Loucy (cell line): ENCODE results near the gene NECTIN1.

Source experiments
- H2AFZ ChIP-seq: fragments of 200-600 bp; sonication (generic); 2 replicates; pipeline ENCODE4 v1.6.0; 2016; ENCODE audit warnings: antibody characterized with exemption, mild to moderate bottlenecking, low read length, moderate library complexity
- H3F3A ChIP-seq: fragments of 200-600 bp; 2 replicates; pipeline ENCODE4 v1.6.0; 2016; ENCODE audit warnings: antibody characterized with exemption, low read depth, mild to moderate bottlenecking
- H3K27me3 ChIP-seq: fragments of 200-600 bp; sonication (generic); 2 replicates; pipeline ENCODE4 v1.6.1; 2014; ENCODE audit warnings: low read length, mild to moderate bottlenecking; ENCODE audit not compliant: insufficient read depth, poor library complexity, severe bottlenecking
- H3K36me3 ChIP-seq: fragments of 200-600 bp; sonication (generic); 2 replicates; pipeline ENCODE4 v1.6.1; 2016; ENCODE audit warnings: low read length; ENCODE audit not compliant: insufficient read depth
- H3K4me1 ChIP-seq: fragments of 200-600 bp; sonication (generic); 2 replicates; pipeline ENCODE4 v1.5.1; 2014; ENCODE audit warnings: low read length, mild to moderate bottlenecking; ENCODE audit not compliant: insufficient read depth, poor library complexity, severe bottlenecking
- H3K4me2 ChIP-seq: fragments of 200-600 bp; sonication (generic); 2 replicates; pipeline ENCODE4 v1.6.0; 2014; ENCODE audit warnings: antibody characterized with exemption, low read length, low read depth, mild to moderate bottlenecking; ENCODE audit not compliant: poor library complexity, severe bottlenecking
- H3K4me3 ChIP-seq: fragments of 200-600 bp; sonication (generic); 2 replicates; pipeline ENCODE4 v1.5.1; 2014; ENCODE audit warnings: low read length, mild to moderate bottlenecking, mixed read lengths; ENCODE audit not compliant: poor library complexity, severe bottlenecking
- H3K79me2 ChIP-seq: fragments of 200-600 bp; sonication (generic); 2 replicates; pipeline ENCODE4 v1.6.1; 2014; ENCODE audit warnings: low read length; ENCODE audit not compliant: insufficient read depth
- H3K9ac ChIP-seq: fragments of 200-600 bp; sonication (generic); 2 replicates; pipeline ENCODE4 v1.6.0; 2014; ENCODE audit warnings: mild to moderate bottlenecking, low read depth, low read length, moderate library complexity; ENCODE audit not compliant: poor library complexity, severe bottlenecking
- H3K9me2 ChIP-seq: fragments of 200-600 bp; sonication (generic); replicated peaks from 2 replicates; pipeline ENCODE4 v1.6.1; 2016; ENCODE audit warnings: low read depth, low read length, mixed read lengths
- H3K9me3 ChIP-seq: fragments of 200-600 bp; sonication (generic); 2 replicates; pipeline ENCODE4 v1.6.1; 2014; ENCODE audit warnings: mild to moderate bottlenecking, antibody characterized with exemption, low read length, low read depth; ENCODE audit not compliant: insufficient read depth
- H4K20me1 ChIP-seq: fragments of 200-600 bp; sonication (generic); 2 replicates; pipeline ENCODE4 v1.6.0; 2014; ENCODE audit warnings: antibody characterized with exemption, low read length, mild to moderate bottlenecking; ENCODE audit not compliant: insufficient read depth, poor library complexity, severe bottlenecking
- EZH2phosphoT487 ChIP-seq: fragments of 200-600 bp; IDR thresholded peaks from 2 replicates; pipeline ENCODE4 v1.6.1; 2018; ENCODE audit warnings: antibody characterized with exemption, mild to moderate bottlenecking, moderate library complexity, borderline replicate concordance
- TF ChIP-seq, protein P1 (sequence below): fragments of 200-600 bp; sonication (generic); conservative IDR thresholded peaks from 2 replicates; pipeline ENCODE4 v1.5.1; 2014; ENCODE audit warnings: mild to moderate bottlenecking, antibody characterized with exemption, low read length

Gene NECTIN1

DNA sequence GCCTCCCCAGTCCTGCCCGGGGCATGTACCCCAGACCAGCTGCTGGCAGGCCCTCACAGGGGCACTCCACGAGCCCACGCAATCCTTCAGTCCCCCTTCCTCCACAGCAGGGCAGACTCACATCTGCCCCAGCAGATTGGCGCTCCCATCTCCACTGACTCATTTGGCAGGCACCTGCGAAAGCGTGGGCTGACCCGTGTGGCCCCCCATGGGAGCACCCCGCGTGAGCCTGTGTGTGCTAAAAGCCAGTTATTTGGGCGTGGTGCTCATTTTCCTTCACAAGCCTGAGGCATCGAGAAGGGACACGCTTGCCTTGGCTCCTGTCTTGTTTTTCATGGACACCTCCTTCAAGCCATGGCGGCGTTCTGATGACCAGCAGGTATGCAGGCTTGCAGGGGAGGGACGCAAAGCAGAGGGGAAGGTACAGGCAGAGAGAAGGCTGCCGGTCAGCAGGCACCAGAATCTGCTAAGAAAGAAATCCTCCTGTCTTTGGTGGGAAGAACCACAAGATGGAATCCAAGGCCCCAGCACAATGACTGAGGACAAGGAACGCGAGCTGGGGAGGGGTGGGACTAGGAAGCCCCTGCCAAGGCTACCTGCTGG is 8.6 kb downstream of the NECTIN1 start:
- no peaks in the 10 kb centered on the region for H3K9me3 ChIP-seq
- H3K4me1 ChIP-seq, result peaks cover 60% of the 10 kb centered on the region
- peak overlapping the region; percentile 11 for H3K4me2 ChIP-seq
- peaks cover 81% of the 10 kb centered on the region for H4K20me1 ChIP-seq
- no peaks in the 10 kb centered on the region for H3F3A ChIP-seq
- no peaks in the 10 kb centered on the region for H3K27me3 ChIP-seq
- peaks cover 23% of the 10 kb centered on the region; the same call in 1 of the 2 replicates for H3K36me3 ChIP-seq
- H3K4me3 ChIP-seq, result no peak overlapping the region
- H3K9me2 ChIP-seq, result no peaks in the 10 kb centered on the region
- H2AFZ ChIP-seq, result no peak overlapping the region
- TF ChIP-seq EZH2phosphoT487, result no peak
- TF ChIP-seq, protein P1, sequence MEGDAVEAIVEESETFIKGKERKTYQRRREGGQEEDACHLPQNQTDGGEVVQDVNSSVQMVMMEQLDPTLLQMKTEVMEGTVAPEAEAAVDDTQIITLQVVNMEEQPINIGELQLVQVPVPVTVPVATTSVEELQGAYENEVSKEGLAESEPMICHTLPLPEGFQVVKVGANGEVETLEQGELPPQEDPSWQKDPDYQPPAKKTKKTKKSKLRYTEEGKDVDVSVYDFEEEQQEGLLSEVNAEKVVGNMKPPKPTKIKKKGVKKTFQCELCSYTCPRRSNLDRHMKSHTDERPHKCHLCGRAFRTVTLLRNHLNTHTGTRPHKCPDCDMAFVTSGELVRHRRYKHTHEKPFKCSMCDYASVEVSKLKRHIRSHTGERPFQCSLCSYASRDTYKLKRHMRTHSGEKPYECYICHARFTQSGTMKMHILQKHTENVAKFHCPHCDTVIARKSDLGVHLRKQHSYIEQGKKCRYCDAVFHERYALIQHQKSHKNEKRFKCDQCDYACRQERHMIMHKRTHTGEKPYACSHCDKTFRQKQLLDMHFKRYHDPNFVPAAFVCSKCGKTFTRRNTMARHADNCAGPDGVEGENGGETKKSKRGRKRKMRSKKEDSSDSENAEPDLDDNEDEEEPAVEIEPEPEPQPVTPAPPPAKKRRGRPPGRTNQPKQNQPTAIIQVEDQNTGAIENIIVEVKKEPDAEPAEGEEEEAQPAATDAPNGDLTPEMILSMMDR, result no peak
- peak overlapping the region; percentile 1 for H3K9ac ChIP-seq
- peaks cover 100% of the 10 kb centered on the region for H3K79me2 ChIP-seq

DNA sequence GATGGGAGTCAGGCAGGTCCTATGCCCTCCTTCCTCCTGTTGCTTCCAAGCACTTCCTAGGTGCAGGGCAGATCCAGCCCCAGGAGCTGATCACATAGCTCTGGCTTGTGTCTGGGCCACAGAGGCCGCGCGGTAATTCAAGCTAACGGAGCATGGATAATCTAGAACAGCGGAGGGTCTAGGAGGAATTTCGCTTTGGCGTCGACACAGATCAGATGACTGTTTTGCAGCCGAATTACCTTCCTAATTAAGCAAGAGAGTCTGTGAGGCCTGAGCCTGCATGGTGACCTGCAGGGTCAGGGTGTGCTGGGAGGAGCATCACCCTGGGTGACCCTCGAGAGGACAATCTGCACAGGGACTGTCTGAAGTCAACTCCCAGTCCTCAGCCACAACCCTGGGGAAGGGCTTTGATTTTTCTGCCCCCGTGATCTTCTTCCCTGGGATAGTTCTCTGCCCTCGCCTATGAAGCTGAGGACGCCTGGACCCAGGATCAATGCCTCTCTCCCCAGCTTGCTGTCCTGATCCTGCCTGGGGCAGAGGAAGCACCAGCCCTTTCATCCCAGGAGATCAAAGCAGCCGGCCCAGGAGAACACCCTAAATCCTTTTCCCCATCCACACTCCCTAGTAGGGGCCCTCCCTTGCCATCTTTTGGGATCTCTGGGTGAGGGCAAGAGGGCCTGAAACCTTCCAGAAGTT is 11.0 kb downstream of the NECTIN1 start:
- H3K9ac ChIP-seq, result no peak overlapping the region
- H4K20me1 ChIP-seq, result peaks cover 78% of the 10 kb centered on the region
- no peaks in the 10 kb centered on the region for H3K9me3 ChIP-seq

DNA sequence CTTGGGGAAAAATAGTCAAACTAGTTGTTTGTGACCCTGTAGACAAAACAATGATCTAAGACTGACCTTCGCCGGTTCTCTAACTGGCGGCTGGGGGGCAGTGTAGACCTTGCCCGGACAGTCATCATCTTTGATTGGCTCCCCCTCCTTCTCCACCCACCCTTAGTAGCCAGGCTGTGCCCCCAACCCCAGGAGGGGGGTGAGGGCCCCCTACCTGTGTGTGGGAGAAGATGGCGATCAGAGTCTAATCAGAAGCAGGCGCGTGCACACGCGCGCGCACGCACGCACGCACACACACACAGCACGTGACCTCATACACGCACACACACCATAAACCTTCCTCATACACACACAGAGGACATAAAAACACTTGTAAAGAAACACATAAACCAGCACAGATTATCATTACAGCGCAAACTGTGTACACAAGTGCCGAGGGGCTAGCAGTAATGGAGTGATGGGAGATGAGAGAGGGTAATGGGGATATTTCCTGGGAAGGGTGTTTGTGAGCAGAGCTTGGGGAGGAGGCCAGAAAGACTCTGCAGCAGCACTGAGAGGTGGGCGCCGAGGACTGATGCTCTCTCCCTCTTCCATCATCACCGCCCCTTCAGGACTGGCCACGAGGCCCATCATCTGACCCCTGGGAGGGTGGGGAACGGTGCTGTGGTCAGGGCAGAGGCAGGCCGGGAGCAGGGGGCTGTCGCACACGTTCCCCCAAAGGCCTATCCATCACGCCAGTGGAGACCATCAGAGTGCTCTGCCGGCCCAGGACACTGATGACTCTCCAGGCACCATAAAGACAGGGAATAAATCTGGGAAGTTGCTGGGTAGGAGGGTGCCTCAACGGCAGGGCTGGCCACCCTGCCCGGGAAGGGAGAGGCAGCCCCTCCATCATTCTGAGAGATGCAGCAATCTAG is 12.2 kb downstream of the NECTIN1 start:
- no peak overlapping the region for H3K9ac ChIP-seq

More for the DNA sequence above, 11.0 kb downstream of the NECTIN1 start:
- Histone ChIP-seq H3K36me3 (peaks cover 23% of the 10 kb centered on the region; the same call in 1 of the 2 replicates), H3K79me2 (peaks cover 99% of the 10 kb centered on the region), H3K4me1 (peaks cover 50% of the 10 kb centered on the region), H3F3A (no peaks in the 10 kb centered on the region), H3K9me2 (no peaks in the 10 kb centered on the region), H3K27me3 (no peaks in the 10 kb centered on the region), H3K4me3 (no peak overlapping the region), H2AFZ (no peak overlapping the region), H3K4me2 (no peak overlapping the region)
- TF ChIP-seq EZH2phosphoT487, result no peak
- TF ChIP-seq, protein P1, result no peak

More for the DNA sequence above, 12.2 kb downstream of the NECTIN1 start:
- H3K9me2 ChIP-seq, result no peaks in the 10 kb centered on the region
- peaks cover 76% of the 10 kb centered on the region for H4K20me1 ChIP-seq
- peaks cover 23% of the 10 kb centered on the region; the same call in 1 of the 2 replicates for H3K36me3 ChIP-seq
- no peak overlapping the region for H3K4me2 ChIP-seq
- H3K4me1 ChIP-seq, result peaks cover 44% of the 10 kb centered on the region
- no peaks in the 10 kb centered on the region for H3K27me3 ChIP-seq
- no peak overlapping the region for H3K4me3 ChIP-seq
- peaks cover 99% of the 10 kb centered on the region for H3K79me2 ChIP-seq
- no peaks in the 10 kb centered on the region for H3F3A ChIP-seq
- no peak overlapping the region for H2AFZ ChIP-seq
- no peak for TF ChIP-seq EZH2phosphoT487
- TF ChIP-seq, protein P1, result no peak
- H3K9me3 ChIP-seq, result no peaks in the 10 kb centered on the region
